Ovary (tissue), 9 donors: Measurements from ENCODE around the gene COL28A1. TPM values are rescaled to one million over a fixed set of nuclear protein-coding genes. Genes with fewer than 3 reads are reported as not detected.

Source experiments
- DNase-seq, 5 donors: peaks; one replicate each; pipeline ENCODE4 v3.0.0-alpha.2; 2019 to 2020
- H3K27ac ChIP-seq, 2 donors: fragments of 200-600 bp; one replicate each; pipeline versions ENCODE4 v1.5.1 to v1.8.0; 2019 to 2022
- H3K27me3 ChIP-seq: fragments of 200-600 bp; one replicate; pipeline ENCODE4 v1.8.0; 2022
- H3K36me3 ChIP-seq: fragments of 200-600 bp; sonication (generic); one replicate; pipeline ENCODE4 v1.5.1; 2019
- H3K4me1 ChIP-seq: one replicate; pipeline ENCODE4 v1.8.1; 2013; ENCODE audit warnings: mild to moderate bottlenecking, moderate library complexity; ENCODE audit not compliant: insufficient read depth
- H3K4me3 ChIP-seq: fragments of 200-600 bp; sonication (generic); one replicate; pipeline ENCODE4 v1.5.1; 2017
- H3K9me3 ChIP-seq, 2 donors: fragments of 200-600 bp in 1 of 2; sonication (generic) in 1 of 2; one replicate each; pipeline versions ENCODE4 v1.5.1 to v1.8.1; 2013 to 2019; ENCODE audit warnings: mild to moderate bottlenecking in 1 of 2, moderate library complexity in 1 of 2
- CTCF ChIP-seq, 3 donors: fragments of 450-650 bp in 2 of 3; fragments of 200-600 bp in 1 of 3; IDR thresholded peaks; one replicate each; pipeline versions ENCODE4 v1.5.1 to v1.8.0; 2016 to 2022; ENCODE audit warnings: antibody characterized with exemption in 3 of 3, mild to moderate bottlenecking in 1 of 3
- EP300 ChIP-seq: sonication (generic); formaldehyde crosslinking; IDR thresholded peaks from one replicate; pipeline ENCODE4 v1.6.1; 2017; ENCODE audit warnings: antibody characterized with exemption
- POLR2A ChIP-seq: fragments of 450-650 bp; IDR thresholded peaks from one replicate; pipeline ENCODE4 v1.6.1; 2017; ENCODE audit warnings: antibody characterized with exemption, mild to moderate bottlenecking, moderate library complexity
- WGBS, 3 donors: extraction: QIAGEN DNeasy Blood & Tissue Kit in 1 of 3; methylation state at CpG; one replicate each; pipeline versions ENCODE4 v1.1.5 to v1.1.7; 2013 to 2017; 5-methylcytosine and 5-hydroxymethylcytosine counted together
- intact Hi-C, 4 donors: fragments of 100-400 bp; cut with DNase I; formaldehyde crosslinking; loops; one replicate each; pipeline versions ENCODE4 v1.11.0 to v1.15.1; 2022 to 2023
- polyA plus RNA-seq, 2 donors: library from polyadenylated mRNA; stranded (reverse); fragments of 200-250 nt in 1 of 2; fragments of 350-450 nt in 1 of 2; fragmentation: Illumina TruSeq in 1 of 2; extraction: RNeasy Lipid Tissue Mini Kit (QIAGEN cat#74804) in 1 of 2; gene quantifications; one replicate each; pipeline ENCODE4 v1.2.3, GENCODE V29; 2013 to 2014
- total RNA-seq, 7 donors: library from RNA; depleted of rRNA in 2 of 7; stranded (reverse); fragments of >200 nt in 2 of 7; fragmentation: NEBNext Ultra II Directional in 3 of 7; extraction: Animal tissue kit (Norgen Biotek cat#: 25700) in 3 of 7; gene quantifications; one replicate each; pipeline versions ENCODE4 v1.1.0 to v1.2.4, GENCODE V29; 2016 to 2023
- donor health status: DM: no; HTN: no; CAD: no; lungs with moderate emphysema.
- donor health status: DM: no; HTN: no; CAD: no.
- donor health status: Bipolar disorder and iron deficiency.
- donor health status: DM: yes; HTN: yes; CAD: no.
- donor health status: DM: no; HTN: no; CAD: no.
- donor health status: DM: yes; HTN: yes; CAD: no.

The COL28A1 gene
- total and polyA plus RNA-seq, 9 donors = 0.29 to 4.2 (median 1.4) TPM

- Histone ChIP-seq H3K27ac (no peak overlapping the region), H3K4me1 (no peaks in the 10 kb centered on the region), H3K9me3 (no peaks in the 10 kb centered on the region), H3K27me3 (no peaks in the 10 kb centered on the region), H3K36me3 (no peaks in the 10 kb centered on the region), H3K4me3 (no peak overlapping the region)
- TF ChIP-seq POLR2A (no peak), CTCF (IDR thresholded peaks at IDR 0.05) (no peak), EP300 (no peak)
- 91 to 97% (median 93%) methylated on average over 10 of the region's 10 CpGs for WGBS, 3 donors
- DNase-seq = no peak
- intact Hi-C loops = no loop called here
Measured at GRCh38 chr7:7581531-7582179, 46.0 kb upstream of the COL28A1 start.

GRCh38 chr7:7579638-7580037, 44.0 kb upstream of the COL28A1 start:
- no peak for DNase-seq
- no peaks in the 10 kb centered on the region for H3K4me1 ChIP-seq
- H3K36me3 ChIP-seq = no peaks in the 10 kb centered on the region
- H3K9me3 ChIP-seq = no peaks in the 10 kb centered on the region
- no peak overlapping the region for H3K4me3 ChIP-seq
- no peak overlapping the region for H3K27ac ChIP-seq
- WGBS, 3 donors = 95 to 96% (median 96%) methylated on average over 3 of the region's 3 CpGs
- H3K27me3 ChIP-seq = no peaks in the 10 kb centered on the region
- intact Hi-C loops = no loop called here
- TF ChIP-seq CTCF (IDR thresholded peaks at IDR 0.05) (no peak), EP300 (no peak), POLR2A (no peak)

DNA sequence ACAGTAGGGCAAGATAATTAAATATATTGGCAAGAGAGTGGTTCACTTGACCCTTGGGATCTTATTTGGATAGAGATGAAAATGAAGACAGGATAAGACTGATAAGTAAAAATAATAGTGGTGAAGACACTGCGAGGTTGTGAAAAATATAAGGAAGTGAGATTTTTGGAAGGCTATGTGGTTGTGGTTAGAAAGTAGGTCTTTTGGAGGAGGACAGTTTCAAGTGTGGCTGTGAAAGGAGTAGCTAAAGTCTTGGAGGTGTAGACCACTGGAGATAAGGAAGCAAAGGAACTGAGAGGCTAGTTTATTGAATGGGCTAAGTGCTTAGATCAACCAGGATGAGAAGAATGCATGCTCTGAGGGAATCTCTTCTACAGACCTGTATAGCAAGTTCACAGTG, 42.2 kb upstream of the COL28A1 start:
- DNase-seq = no peak
- intact Hi-C loops = no loop called here
- Histone ChIP-seq H3K27me3 (no peaks in the 10 kb centered on the region), H3K9me3 (no peaks in the 10 kb centered on the region), H3K36me3 (no peaks in the 10 kb centered on the region), H3K4me1 (no peaks in the 10 kb centered on the region), H3K4me3 (no peak overlapping the region), H3K27ac (no peak overlapping the region)
- 83 to 91% (median 89%) methylated on average over 1 of the region's 1 CpG for WGBS, 3 donors
- TF ChIP-seq EP300 (no peak), CTCF (IDR thresholded peaks at IDR 0.05) (no peak), POLR2A (no peak)

DNA sequence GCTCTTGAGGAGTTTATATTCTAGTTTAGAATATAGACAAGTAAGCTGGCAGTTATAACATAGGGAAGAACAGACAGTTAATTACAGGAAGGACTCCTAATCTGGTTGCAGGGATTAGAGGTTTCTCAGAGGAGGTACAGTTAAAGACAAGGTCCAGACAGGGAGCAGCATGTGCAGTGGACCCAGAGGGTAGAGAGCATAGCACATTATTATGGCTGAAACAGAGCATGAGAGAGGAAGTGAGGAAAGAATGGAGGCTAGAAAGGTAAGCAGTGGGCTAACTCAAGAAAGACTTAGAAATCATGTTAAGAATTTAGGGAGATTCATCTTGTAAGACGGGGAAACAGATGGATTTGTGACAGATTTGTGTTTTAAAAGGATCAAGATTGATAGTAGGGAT, 40.7 kb upstream of the COL28A1 start:
- TF ChIP-seq CTCF (IDR thresholded peaks at IDR 0.05) (no peak), POLR2A (no peak), EP300 (no peak)
- intact Hi-C loops = no loop called here
- H3K4me3 ChIP-seq = no peak overlapping the region
- H3K27ac ChIP-seq = no peak overlapping the region
- WGBS, 3 donors = 94 to 100% (median 98%) methylated on average over 1 of the region's 1 CpG
- no peaks in the 10 kb centered on the region for H3K9me3 ChIP-seq
- H3K4me1 ChIP-seq = no peaks in the 10 kb centered on the region
- no peaks in the 10 kb centered on the region for H3K27me3 ChIP-seq
- no peak for DNase-seq
- no peaks in the 10 kb centered on the region for H3K36me3 ChIP-seq
